ENCODE measurements around the gene YTHDC1. TPM values are rescaled to one million over a fixed set of nuclear protein-coding genes. Genes with fewer than 3 reads are reported as not detected.

Gene YTHDC1
- total RNA-seq, 1 experiment from 2014 or later: 69.3 TPM

- peaks cover 45% of the 10 kb centered on the region; the same call in 1 of the 2 replicates for H3K36me3 ChIP-seq (ENCODE audit: insufficient read depth, low read length)
- H3K9me3 ChIP-seq (ENCODE audit: low read length): no peaks in the 10 kb centered on the region
- no peaks in the 10 kb centered on the region for H3K27me3 ChIP-seq (ENCODE audit: low read length)
- H3K9me2 ChIP-seq (replicated peaks; ENCODE audit: insufficient read depth, low read length): no peaks in the 10 kb centered on the region; the same call in 1 of the 2 replicates
- H3K4me3 ChIP-seq (ENCODE audit: low read length): no peak overlapping the region
- no peak overlapping the region for H3K4me2 ChIP-seq (ENCODE audit: low read depth, low read length, poor library complexity, severe bottlenecking)
- H2AFZ ChIP-seq (ENCODE audit: low read length): no peak overlapping the region
- DNase-seq: no peak
- H3K9ac ChIP-seq (ENCODE audit: low read length): no peak overlapping the region
- H3K4me1 ChIP-seq (ENCODE audit: low read length): peaks cover 21% of the 10 kb centered on the region
- peaks cover 94% of the 10 kb centered on the region for H3K79me2 ChIP-seq (ENCODE audit: low read length)
- no peak overlapping the region for H3K27ac ChIP-seq (ENCODE audit: low read length)
- peaks cover 7% of the 10 kb centered on the region for H4K20me1 ChIP-seq (ENCODE audit: insufficient read depth, low read depth, low read length)
Measured at GRCh38 chr4:68337004-68337403, 12.9 kb downstream of the YTHDC1 start.

GRCh38 chr4:68336530-68336929 is 13.4 kb downstream of the YTHDC1 start:
- Histone ChIP-seq H3K79me2 (ENCODE audit: low read length) (peaks cover 94% of the 10 kb centered on the region), H3K27ac (ENCODE audit: low read length) (no peak overlapping the region), H3K9me3 (ENCODE audit: low read length) (no peaks in the 10 kb centered on the region), H4K20me1 (ENCODE audit: insufficient read depth, low read depth, low read length) (0 out of 2 replicates have a peak, but pooled peaks cover 3% of the 10 kb centered on the region), H2AFZ (ENCODE audit: low read length) (no peak overlapping the region), H3K36me3 (ENCODE audit: insufficient read depth, low read length) (peaks cover 49% of the 10 kb centered on the region; the same call in 1 of the 2 replicates), H3K4me1 (ENCODE audit: low read length) (peaks cover 16% of the 10 kb centered on the region), H3K9me2 (replicated peaks; ENCODE audit: insufficient read depth, low read length) (no peaks in the 10 kb centered on the region; the same call in 1 of the 2 replicates), H3K9ac (ENCODE audit: low read length) (no peak overlapping the region), H3K4me2 (ENCODE audit: low read depth, low read length, poor library complexity, severe bottlenecking) (no peak overlapping the region), H3K4me3 (ENCODE audit: low read length) (no peak overlapping the region), H3K27me3 (ENCODE audit: low read length) (no peaks in the 10 kb centered on the region)
- no peak for DNase-seq

GRCh38 chr4:68326141-68326540 is 23.7 kb downstream of the YTHDC1 start:
- Histone ChIP-seq H3K9me2 (replicated peaks; ENCODE audit: insufficient read depth, low read length) (no peaks in the 10 kb centered on the region), H3K79me2 (ENCODE audit: low read length) (peaks cover 50% of the 10 kb centered on the region), H3K9ac (ENCODE audit: low read length) (no peak overlapping the region), H3K4me1 (ENCODE audit: low read length) (no peaks in the 10 kb centered on the region), H4K20me1 (ENCODE audit: insufficient read depth, low read depth, low read length) (no peaks in the 10 kb centered on the region), H3K4me3 (ENCODE audit: low read length) (no peak overlapping the region), H3K9me3 (ENCODE audit: low read length) (no peaks in the 10 kb centered on the region), H3K27me3 (ENCODE audit: low read length) (no peaks in the 10 kb centered on the region), H3K27ac (ENCODE audit: low read length) (no peak overlapping the region), H2AFZ (ENCODE audit: low read length) (no peak overlapping the region), H3K36me3 (ENCODE audit: insufficient read depth, low read length) (peaks cover 66% of the 10 kb centered on the region; the same call in 1 of the 2 replicates), H3K4me2 (ENCODE audit: low read depth, low read length, poor library complexity, severe bottlenecking) (no peak overlapping the region)
- no peak for DNase-seq

GRCh38 chr4:68324519-68325262 is 25.2 kb downstream of the YTHDC1 start:
- Histone ChIP-seq H3K36me3 (ENCODE audit: insufficient read depth, low read length) (peaks cover 62% of the 10 kb centered on the region; the same call in 1 of the 2 replicates), H3K79me2 (ENCODE audit: low read length) (peaks cover 40% of the 10 kb centered on the region), H3K27me3 (ENCODE audit: low read length) (no peaks in the 10 kb centered on the region), H3K27ac (ENCODE audit: low read length) (no peak overlapping the region), H3K4me3 (ENCODE audit: low read length) (no peak overlapping the region), H2AFZ (ENCODE audit: low read length) (no peak overlapping the region), H4K20me1 (ENCODE audit: insufficient read depth, low read depth, low read length) (no peaks in the 10 kb centered on the region), H3K9me3 (ENCODE audit: low read length) (no peaks in the 10 kb centered on the region), H3K9ac (ENCODE audit: low read length) (no peak overlapping the region), H3K4me1 (ENCODE audit: low read length) (no peaks in the 10 kb centered on the region), H3K9me2 (replicated peaks; ENCODE audit: insufficient read depth, low read length) (no peaks in the 10 kb centered on the region), H3K4me2 (ENCODE audit: low read depth, low read length, poor library complexity, severe bottlenecking) (no peak overlapping the region)
- no peak for DNase-seq

GRCh38 chr4:68319040-68319439 is 30.9 kb downstream of the YTHDC1 start:
- Histone ChIP-seq H3K9me2 (replicated peaks; ENCODE audit: insufficient read depth, low read length) (no peaks in the 10 kb centered on the region), H3K27ac (ENCODE audit: low read length) (no peak overlapping the region), H3K27me3 (ENCODE audit: low read length) (no peaks in the 10 kb centered on the region), H3K4me1 (ENCODE audit: low read length) (no peaks in the 10 kb centered on the region), H3K9ac (ENCODE audit: low read length) (no peak overlapping the region), H3K4me3 (ENCODE audit: low read length) (no peak overlapping the region), H3K9me3 (ENCODE audit: low read length) (no peaks in the 10 kb centered on the region), H4K20me1 (ENCODE audit: insufficient read depth, low read depth, low read length) (0 out of 2 replicates have a peak, but pooled peaks cover 4% of the 10 kb centered on the region), H3K79me2 (ENCODE audit: low read length) (no peaks in the 10 kb centered on the region), H3K4me2 (ENCODE audit: low read depth, low read length, poor library complexity, severe bottlenecking) (no peak overlapping the region), H3K36me3 (ENCODE audit: insufficient read depth, low read length) (peaks cover 74% of the 10 kb centered on the region), H2AFZ (ENCODE audit: low read length) (no peak overlapping the region)
- DNase-seq: no peak

GRCh38 chr4:68316193-68316969 is 33.5 kb downstream of the YTHDC1 start:
- Histone ChIP-seq H3K27me3 (ENCODE audit: low read length) (no peaks in the 10 kb centered on the region), H3K9me2 (replicated peaks; ENCODE audit: insufficient read depth, low read length) (no peaks in the 10 kb centered on the region), H3K27ac (ENCODE audit: low read length) (no peak overlapping the region), H3K9me3 (ENCODE audit: low read length) (no peaks in the 10 kb centered on the region), H3K4me1 (ENCODE audit: low read length) (no peaks in the 10 kb centered on the region), H3K79me2 (ENCODE audit: low read length) (no peaks in the 10 kb centered on the region), H3K4me2 (ENCODE audit: low read depth, low read length, poor library complexity, severe bottlenecking) (no peak overlapping the region), H3K4me3 (ENCODE audit: low read length) (no peak overlapping the region), H2AFZ (ENCODE audit: low read length) (no peak overlapping the region), H3K36me3 (ENCODE audit: insufficient read depth, low read length) (peaks cover 79% of the 10 kb centered on the region), H4K20me1 (ENCODE audit: insufficient read depth, low read depth, low read length) (0 out of 2 replicates have a peak, but pooled peaks cover 4% of the 10 kb centered on the region), H3K9ac (ENCODE audit: low read length) (no peak overlapping the region)
- no peak for DNase-seq

- H3K9me3 ChIP-seq (ENCODE audit: low read length): no peaks in the 10 kb centered on the region
- H3K4me2 ChIP-seq (ENCODE audit: low read depth, low read length, poor library complexity, severe bottlenecking): no peak overlapping the region
- no peak overlapping the region for H2AFZ ChIP-seq (ENCODE audit: low read length)
- no peaks in the 10 kb centered on the region for H3K9me2 ChIP-seq (replicated peaks; ENCODE audit: insufficient read depth, low read length)
- no peak overlapping the region for H3K9ac ChIP-seq (ENCODE audit: low read length)
- no peaks in the 10 kb centered on the region for H3K4me1 ChIP-seq (ENCODE audit: low read length)
- no peak for DNase-seq
- H4K20me1 ChIP-seq (ENCODE audit: insufficient read depth, low read depth, low read length): peaks cover 10% of the 10 kb centered on the region; the same call in 1 of the 2 replicates
- no peak overlapping the region for H3K27ac ChIP-seq (ENCODE audit: low read length)
- no peaks in the 10 kb centered on the region for H3K27me3 ChIP-seq (ENCODE audit: low read length)
- H3K4me3 ChIP-seq (ENCODE audit: low read length): no peak overlapping the region
- H3K36me3 ChIP-seq (ENCODE audit: insufficient read depth, low read length): peaks cover 47% of the 10 kb centered on the region
- no peaks in the 10 kb centered on the region for H3K79me2 ChIP-seq (ENCODE audit: low read length)
Measured at GRCh38 chr4:68310651-68311247, 39.1 kb downstream of the YTHDC1 start.

GRCh38 chr4:68304731-68305130 is 45.2 kb downstream of the YTHDC1 start:
- no peaks in the 10 kb centered on the region for H3K36me3 ChIP-seq (ENCODE audit: insufficient read depth, low read length)
- no peak overlapping the region for H3K27ac ChIP-seq (ENCODE audit: low read length)
- H3K9ac ChIP-seq (ENCODE audit: low read length): no peak overlapping the region
- no peaks in the 10 kb centered on the region for H3K9me2 ChIP-seq (replicated peaks; ENCODE audit: insufficient read depth, low read length)
- H4K20me1 ChIP-seq (ENCODE audit: insufficient read depth, low read depth, low read length): no peaks in the 10 kb centered on the region
- no peaks in the 10 kb centered on the region for H3K79me2 ChIP-seq (ENCODE audit: low read length)
- DNase-seq: no peak
- no peak overlapping the region for H2AFZ ChIP-seq (ENCODE audit: low read length)
- no peaks in the 10 kb centered on the region for H3K4me1 ChIP-seq (ENCODE audit: low read length)
- H3K27me3 ChIP-seq (ENCODE audit: low read length): no peaks in the 10 kb centered on the region
- H3K4me3 ChIP-seq (ENCODE audit: low read length): no peak overlapping the region
- no peaks in the 10 kb centered on the region for H3K9me3 ChIP-seq (ENCODE audit: low read length)
- no peak overlapping the region for H3K4me2 ChIP-seq (ENCODE audit: low read depth, low read length, poor library complexity, severe bottlenecking)
